ENCODE data around the gene ABCC1.
A peak's percentile ranks its signal among the peaks of the same experiment; 100 is the strongest.
"Not testable (repeated sequence)": the region's sequence is repeated elsewhere in the genome, so short reads cannot be mapped to it uniquely, and the experiment has no call there.

The ABCC1 gene

DNA sequence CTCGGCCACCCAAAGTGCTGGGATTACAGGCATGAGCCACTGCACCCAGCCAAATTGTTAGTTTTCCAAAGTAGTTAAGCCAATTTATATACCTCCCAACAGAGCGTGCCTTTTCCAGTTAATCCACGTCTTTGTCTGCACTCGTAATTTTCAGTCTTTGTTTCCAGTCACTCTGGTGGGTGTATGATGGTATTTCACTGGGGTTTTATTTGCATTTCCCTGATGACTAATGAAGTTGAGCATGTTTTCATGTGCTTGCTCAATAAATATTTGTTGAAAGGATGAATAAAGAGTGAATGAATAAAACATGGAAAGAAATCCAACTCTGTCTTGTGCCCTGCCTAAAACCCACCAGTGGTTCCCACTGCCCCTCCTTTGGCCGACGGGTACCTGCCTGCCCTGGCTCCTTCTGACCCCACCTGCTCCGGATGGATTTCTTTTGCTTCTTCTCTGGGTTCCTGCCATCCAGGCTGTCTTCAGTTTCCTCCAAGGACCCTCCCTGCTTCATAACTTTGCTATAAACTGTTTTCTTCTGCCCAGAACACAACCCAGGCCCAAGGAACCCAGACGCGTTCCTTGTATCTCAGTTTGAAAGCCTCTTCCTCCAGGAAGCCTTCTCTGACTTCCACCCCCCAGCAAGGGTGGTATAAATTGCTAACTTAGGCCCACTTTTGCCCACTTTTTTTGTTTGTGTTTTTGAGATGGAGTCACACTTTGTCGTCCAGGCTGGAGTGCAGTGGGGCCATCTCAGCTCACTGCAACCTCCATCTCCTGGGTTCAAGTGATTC is 3.0 kb upstream of the ABCC1 start:
- no peak for DNase-seq

DNA sequence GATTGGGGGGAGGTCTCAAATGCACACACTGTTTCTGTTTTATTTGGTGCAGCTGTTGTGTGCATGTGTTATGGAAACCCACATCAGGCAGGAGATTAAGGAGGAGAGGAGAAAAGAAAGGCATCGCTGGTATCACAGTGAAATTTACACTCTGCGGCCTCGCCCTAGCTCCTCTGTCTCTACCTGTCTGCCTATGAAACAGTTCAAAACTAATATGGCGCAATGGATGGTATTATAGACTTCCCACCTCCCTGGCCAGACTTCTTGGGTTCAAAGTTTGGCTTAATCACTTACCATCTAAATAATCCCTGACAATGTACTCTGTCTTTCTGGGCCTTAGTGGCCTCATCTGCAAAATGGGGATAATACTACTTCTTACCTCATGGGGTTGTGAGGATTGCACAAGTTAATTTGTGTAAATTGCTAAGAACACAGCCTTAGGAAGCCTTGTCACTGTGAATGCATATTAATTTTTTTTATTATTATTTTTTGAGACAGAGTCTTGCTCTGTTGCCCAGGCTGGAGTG is 1.4 kb upstream of the ABCC1 start:
- DNase-seq = no peak

DNA sequence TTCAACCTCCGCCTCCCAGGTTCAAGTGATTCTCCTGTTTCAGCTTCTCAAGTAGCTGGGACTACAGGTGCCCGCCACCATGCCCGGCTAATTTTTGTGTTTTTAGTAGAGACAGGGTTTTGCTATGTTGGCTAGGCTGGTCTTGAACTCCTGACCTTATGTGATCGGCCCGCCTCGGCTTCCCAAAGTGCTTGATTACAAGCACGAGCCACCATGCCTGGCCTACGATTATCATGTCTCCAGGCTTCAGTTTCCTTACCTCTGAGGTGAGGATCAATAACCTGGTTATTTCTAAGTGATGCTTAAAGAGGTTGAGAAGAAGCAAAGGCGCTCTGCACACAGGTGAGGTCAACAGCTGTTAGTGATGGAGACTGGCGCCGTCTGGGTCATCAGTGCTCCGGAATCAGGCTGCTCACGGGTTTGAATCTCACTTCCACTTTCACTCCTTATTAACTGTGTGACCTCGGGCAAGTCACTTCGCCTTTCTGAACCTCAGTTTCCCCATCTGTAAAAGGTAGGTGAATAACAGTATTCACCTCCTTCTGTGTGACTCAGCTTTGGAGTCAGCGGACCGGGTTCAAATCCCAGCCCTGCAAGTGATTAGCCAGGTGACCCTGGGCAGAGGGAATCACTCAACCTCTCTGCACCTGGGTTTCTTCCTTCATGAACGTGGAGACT is 745 bp upstream of the ABCC1 start:
- no peak for DNase-seq

DNA sequence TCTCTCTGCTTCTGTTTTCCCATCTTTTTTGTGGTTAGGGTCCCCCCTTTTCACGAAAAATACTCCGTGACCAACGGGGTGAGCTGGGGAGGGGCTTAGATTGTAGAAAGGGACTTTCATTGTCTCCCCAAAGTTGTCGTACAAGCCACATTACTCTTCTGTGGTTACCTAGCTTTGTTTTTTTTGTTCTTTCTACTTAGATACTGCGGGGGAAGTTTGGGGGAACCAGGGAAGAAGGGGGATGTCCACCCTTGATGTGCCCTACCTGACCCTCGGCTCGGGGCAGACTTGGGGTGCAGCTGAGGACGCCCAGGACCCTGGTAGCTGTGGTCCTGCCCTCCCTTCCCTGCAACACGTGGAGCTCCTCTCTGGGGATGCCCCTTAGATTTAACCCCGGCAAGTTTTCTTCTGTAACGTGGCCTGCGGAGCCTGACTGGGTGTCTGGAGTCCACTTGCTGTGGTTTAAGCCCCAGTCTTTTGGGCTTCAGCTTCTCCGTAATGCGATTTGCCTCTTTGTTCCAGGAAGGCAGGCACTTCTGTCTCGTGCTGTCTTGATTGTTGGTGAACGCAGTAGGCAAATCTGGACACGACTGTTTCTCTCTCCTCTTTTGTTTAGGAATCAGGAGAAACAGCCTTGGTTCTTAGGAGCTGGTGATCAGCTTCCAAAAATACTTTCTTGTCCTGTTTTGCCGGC is 892 bp downstream of the ABCC1 start:
- peak; percentile 33 for DNase-seq

DNA sequence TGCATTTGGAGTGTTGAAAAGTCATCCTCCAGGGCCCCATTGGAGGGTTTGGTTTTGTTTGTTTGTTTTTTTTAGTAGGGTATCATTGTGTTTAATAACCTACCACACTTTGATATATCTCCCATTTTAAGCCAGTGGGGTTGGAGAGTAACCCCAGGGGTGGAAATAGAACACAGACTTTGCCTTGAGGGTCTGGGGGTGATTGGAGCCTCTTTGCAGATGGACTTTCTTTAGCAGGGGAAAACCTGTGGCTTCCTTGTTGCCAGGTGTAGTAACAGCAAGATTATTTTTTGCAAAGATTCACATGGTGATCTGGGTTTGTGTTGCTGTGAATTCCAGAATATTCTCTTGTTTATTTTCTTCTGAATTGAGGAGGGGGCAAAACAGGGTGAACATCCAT is 1.5 kb downstream of the ABCC1 start:
- no peak for DNase-seq

DNA sequence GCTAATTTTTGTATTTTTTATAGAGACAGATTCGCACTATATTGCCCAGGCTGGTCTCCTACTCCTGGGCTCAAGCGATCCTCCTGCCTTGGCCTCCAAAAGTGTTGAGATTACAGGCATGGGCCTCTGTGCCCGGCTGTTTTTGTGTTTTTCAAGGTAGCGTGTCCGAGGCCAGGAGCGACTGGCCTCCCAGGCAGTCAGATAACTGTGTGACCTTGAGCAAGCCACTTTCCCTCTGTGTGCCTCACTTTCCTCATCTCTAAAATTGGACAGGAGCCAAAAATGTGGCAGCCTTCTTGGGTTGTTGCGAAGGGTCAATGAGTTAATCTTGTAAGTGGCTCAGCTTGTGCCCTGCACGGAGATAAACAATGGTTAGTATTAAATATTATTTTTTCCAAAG is 2.4 kb downstream of the ABCC1 start:
- DNase-seq = no peak

DNA sequence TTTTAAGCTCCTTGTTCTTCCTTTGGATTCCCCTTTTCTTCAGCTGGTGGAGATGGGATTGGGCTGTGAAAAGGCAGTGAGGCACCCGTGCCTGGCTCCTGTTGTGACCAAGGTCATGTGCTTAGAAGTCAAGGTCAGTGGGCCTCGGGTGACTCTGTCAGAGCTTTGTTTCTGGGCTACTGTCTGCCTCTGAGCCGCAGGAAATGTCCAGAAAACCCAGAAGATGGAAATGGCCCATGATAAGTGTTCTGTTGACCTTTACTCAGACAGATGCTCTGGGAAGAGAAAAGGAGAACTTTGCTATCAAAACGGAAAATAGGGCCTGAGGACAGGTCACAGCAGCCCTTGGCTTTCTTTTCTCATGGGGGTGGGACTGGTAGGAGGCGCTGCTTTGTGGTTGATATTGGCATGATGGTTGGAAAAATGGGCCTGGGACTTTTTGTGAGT is 2.9 kb downstream of the ABCC1 start:
- no peak for DNase-seq

DNA sequence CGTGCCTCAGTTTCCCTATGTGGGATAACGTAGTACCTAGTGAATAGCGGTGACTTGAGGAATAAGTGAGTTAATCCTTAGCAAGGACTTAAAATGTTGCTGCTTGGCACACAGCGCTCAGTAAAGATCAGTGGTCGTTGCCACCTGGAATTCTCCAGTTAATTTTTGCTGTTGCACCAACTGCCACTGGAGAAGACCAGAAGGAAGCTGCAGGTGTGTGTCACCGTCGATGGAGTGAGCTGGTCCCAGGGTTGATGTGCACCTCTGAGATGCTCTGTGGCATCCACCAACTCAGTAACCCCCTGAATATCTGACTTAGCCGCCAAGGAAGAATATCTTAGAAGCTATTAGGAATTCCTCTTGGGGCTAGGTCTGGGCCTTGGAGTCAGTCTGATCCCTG is 4.1 kb downstream of the ABCC1 start:
- no peak for DNase-seq

DNA sequence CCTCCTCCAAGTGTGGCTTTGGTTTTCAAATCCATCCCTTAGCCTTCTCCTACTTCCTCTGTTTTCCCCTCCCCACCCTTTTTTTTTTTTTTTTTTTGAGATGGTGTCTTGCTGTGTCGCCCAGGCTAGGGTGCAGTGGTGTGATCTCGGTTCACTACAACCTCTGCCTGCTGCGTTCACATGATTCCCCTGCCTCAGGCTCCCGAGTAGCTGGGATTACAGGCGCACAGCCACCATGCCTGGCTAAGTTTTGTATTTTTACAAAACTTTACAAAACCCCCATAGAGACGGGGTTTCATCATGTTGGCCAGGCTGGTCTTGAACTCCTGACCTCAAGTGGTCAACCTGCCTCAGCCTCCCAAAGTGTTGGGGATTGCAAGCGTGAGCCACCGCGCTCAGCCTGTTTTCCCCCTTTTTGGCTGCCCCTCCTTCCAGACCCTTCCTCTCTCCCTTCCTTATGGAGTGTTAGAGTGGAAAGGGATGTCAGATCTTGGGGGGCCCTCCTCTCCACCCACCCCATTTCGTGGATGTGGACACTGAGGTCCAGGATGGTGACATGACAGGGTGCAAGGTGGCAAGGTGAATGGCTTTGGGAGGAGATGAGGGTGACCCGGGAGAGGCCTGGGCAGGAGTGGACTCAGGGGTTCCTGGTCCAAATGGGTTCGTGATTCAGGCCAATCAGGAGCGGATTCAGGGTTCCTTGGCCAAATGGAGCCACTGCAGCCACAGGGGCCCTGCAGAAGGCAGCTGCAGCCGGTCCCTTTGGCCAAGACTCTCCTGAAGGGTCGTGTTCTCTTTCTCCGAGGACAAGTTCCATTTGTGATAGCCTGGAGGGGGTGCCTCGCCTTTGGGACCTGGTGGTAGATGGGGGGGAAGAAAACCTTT is 4.8 kb downstream of the ABCC1 start:
- no peak for DNase-seq

DNA sequence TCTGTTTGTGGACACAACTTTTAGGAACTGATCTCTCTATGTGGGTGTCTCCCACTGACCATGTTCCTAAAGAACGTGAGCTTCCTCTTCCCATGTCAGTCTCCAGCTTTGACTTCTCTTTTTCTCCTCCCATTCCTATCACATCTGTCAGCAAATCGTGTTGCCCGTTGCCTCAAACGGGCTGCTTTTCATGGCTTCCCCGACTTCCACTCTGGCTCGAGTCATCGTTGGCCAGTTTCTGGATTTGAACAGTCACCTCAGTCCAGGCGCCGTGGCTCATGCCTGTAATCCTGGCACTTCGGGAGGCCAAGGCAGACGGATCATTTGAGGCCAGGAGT is 5.4 kb downstream of the ABCC1 start:
- DNase-seq = no peak

DNA sequence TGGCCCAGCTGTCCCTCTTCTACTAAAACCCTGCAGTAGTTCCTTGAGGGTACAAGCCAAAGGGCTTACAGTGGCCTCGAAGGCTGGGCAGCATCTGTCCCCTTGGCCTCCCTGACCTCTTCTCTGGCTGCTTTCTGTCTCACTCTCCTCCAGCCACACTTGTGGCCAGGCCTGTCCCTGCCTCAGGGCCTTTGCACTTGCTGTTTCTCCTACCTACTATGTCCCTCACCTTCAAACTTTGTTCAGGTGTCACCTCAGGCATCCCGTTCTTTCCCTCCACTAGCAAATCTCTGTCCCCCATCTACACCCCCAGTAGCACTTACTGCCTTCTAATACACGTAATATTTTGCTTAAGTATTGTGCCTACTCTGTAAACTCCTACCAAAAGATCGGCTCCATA is 6.0 kb downstream of the ABCC1 start:
- no peak for DNase-seq

DNA sequence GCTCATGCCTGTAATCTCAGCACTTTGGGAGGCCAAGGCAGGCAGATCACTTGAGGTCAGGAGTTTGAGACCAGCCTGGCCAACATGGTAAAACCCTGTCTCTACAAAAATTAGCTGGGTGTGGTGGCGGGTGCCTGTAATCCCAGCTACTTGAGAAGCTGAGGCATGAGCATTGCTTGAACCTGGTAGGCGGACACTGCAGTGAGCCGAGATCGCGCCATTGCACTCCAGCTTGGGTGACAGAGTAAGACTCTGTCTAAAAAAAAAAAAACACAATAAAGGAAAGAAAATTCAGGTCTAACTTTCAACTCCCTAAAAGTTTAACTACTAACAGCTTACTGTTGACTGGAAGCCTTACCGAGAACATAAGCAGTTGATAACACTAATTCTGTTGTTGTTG is 6.7 kb downstream of the ABCC1 start:
- DNase-seq = not testable (repeated sequence)

DNA sequence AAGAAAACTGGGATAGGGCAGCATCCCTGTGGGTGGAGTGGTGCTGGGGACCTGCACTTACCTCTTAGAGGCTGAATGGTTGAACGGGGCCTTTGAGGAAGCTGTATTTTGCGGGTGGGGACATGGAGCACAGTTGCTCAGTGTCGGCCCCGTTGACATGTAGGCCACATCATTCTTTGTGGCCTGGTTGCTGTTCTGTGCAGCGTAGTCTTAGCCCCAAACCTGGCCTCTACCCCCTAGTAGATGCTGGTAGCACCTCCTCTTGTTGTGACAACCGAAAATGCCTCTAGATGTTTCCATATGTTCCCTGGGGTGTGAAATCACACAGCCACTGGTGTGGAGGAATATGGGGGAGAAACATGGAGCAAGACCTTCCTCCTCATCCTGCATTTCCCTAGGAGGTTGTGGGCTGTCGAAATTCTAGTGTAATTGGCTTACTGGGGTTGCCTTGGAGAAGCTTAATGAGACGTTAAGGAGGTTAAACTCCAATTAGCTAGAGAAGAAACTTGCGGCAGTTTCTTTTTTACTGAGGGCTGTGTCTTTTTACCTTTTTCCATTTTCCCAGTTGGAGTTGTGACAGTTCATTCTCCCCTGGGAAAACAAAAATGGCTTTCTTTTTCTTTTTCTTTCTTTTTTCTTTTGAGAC is 9.4 kb downstream of the ABCC1 start:
- DNase-seq = no peak

DNA sequence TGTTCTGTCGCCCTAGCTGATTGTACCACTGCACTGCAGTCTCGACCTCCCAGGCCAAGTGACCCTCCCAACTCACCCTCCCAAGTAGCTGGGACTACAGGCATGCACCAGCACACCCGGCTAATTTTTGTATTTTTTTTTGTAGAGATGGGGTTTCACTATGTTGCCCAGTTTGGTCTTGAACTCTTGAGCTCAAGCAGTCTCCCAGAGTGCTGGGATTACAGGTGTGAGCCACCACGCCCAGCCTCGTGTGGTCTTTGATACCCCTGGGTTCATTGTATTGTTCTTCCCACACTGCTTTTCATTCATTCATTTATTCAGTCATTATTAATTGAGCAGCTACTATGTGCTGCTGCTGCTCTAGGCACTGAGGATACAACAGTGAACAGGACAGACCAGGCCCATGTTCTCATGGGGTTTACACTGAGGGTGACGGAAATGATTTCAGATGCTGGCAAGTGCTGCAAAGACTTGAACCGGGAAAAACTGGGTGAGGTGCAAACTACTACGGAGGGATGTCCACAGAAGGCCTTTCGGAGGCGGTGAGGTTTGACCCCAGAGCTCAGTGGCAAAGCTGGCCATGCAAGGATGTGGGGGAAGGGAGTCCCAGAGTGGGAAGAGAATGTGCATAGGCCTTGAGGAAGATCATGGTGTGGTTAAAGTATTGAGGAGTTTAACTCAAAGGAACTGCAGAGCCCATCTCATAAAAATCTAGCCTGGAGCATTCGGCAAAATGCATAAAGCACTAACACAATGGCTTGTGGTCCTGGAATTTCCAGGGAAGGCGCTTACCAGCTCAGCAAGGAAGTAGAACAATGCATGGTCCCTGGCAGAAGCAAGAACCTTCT is 10.9 kb downstream of the ABCC1 start:
- no peak for DNase-seq

DNA sequence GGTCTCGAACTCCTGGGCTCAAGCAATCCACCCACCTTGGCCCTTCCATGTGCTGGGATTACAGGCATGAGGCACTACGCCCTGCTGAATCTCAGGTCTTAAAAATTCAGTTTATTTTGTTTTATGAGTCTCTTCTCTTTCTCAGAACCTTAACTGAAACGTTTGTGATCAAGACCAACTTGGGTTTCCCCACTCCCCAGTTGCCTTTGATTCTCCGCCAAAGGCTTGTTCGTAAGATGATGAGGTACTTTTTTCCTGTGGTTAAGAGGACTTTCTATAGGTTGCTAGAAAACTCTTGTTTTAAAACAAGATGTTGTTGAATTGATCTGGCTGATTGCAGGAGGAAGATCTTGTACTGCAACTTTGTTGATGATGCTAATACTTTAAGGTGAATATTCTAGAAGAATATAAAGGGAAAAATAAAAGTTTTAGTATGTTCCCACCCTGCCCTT is 11.7 kb downstream of the ABCC1 start:
- DNase-seq = no peak

DNA sequence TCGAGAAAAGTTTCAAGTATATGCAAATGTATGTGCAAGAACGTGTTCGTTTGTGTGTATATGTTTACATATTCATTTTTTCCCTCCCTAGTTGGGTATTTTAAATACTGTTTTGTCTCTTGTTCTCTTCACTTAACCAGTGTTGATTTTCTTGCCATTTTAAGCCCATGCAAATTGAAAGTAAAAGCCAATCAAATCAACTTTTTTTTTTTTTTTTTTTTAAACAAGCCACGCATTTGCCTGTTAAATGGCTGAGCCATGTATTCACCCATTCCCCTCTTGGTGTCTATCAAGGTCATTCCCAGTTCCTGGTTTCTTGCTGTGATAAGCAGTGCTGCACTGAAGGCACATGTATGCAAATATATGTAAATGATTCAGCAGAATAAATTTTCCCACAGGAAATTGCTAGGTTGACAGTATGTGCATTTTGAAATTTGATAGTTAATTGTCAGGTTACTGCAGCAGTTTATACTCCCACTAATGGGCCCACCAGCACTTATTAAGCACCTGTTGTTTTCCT is 12.2 kb downstream of the ABCC1 start:
- peak; percentile 96 for DNase-seq

DNA sequence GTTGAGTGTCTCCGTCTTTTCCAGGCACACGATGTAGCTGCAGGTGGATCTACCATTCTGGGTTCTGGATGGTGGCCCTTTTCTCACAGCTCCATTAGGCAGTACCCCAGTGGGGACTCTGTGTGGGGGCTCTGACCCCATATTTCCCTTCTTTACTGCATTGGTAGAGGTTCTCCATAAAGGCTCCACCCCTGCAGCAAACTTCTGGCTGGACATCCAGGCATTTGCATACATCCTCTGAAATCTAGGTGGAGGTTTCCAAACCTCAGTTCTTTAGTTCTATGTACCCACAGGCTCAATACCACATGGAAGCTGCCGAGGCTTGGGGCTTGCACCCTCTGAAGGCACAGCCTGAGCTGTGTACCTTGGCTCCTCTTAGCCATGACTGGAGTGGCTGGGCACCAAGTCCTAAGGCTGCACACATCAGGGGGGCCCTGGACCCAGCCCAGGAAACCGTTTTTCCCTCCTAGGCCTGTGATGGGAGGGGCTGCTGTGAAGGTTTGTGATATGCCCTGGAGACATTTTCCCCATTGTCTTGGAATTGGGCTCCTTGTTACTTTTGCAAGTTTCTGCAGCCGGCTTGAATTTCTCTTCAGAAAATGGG is 14.0 kb downstream of the ABCC1 start:
- no peak for DNase-seq

DNA sequence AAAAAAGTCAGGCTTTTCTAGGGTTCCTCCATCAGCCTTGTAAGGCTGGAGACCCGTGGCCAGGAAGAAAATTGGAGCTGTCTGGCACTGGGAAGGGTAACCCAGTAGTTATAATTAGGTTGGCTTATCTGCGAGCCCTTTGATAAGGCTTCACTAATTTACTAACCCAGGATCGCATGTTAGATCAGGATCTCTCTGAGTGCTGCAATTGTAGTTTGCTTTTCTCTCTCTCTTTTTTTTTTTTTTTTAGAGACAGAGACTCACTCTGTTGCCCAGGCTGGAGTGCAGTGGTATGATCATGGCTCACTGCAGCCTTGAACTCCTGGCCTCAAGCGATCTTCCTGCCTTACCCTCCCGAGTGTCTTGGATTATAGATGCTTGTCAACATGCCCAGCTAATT is 17.0 kb downstream of the ABCC1 start:
- DNase-seq = no peak

DNA sequence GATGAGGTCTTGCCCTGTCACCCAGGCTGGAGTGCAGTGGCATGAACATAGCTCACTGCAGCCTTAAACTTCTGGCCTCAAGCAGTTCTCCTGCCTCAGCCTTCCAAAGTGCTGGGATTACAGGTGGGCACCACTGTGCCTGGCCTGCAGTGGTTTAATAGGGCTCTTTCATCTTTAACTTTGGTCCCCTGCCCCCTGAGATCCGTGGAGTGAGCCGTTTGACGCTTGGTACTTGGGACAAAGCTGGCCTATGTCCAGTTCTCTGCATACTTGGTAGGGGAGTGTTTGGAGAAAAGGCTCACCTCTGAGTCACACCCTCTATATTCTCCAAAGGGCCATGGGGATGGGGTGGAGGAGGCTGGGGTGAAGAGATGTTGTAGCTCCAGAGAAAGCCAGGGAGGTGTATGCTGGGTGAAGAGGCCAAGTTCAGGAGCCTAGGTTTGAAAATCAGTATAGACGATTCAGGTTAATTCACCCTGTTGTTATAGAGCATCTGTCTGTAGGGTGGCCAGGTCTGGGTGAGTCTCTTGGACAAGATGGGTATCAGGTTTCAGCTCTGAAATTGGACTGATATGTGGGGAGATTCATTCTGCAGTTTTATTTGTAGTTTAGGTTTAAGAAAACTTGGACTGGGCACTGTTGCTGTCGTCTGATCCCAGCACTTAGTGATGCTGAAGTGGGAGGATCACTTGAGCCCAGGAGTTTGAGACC is 17.6 kb downstream of the ABCC1 start:
- no peak for DNase-seq

Measured in NCI-H526 treated with DMSO at 0.1 percent for 48 hours (cell line).